Measurements from ENCODE around the gene NEU4.

NEU4 gene

DNA sequence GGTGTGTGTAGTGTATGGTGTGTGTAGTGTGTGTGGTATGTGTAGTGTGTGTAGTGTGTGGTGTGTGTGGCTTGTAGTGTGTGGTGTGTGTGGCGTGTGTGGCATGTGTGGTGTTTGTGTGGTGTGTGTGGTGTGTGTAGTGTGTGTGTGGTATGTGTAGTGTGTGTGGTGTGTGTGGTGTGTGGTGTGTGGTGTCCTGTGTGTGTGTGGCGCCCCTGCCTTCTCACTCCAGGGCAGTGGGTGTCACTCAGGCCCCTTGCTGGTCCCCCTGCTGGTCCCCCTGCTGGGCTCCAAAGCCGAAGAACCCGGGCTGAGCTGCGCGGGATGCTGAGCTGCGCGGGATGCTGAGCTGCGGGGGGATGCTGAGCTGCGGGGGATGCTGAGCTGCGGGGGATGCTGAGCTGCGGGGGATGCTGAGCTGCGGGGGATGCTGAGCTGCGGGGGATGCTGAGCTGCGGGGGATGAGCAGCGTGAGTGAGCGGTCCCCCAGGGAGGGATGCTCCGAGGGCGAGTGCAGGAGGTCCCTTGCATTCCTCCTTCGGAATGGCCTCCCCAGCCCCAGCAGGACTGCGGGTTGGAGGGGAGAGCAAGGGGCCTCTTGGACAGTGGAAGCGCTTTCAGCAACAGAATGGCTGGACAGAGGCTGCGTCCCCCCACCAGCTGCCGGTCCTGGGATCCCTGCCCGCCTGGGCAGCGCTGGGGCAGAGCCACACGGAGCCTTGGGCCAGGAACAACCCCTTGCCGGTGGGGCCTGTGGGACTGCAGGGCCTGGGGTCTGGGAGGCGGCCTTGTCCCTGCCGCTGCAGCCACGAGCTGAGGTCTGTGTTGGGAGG lies 57.2 kb downstream of the NEU4 start:
- DNase-seq, result no peak
